Stimulated activated CD8-positive, alpha-beta memory T cell treated with anti-CD3 and anti-CD28 coated beads, Interleukin-2, amount 100 ng/mL, for 48 hours (primary cell): ENCODE results near the gene DR1.
"Not testable (repeated sequence)": the region's sequence is repeated elsewhere in the genome, so short reads cannot be mapped to it uniquely, and the experiment has no call there.

Experiments
- DNase-seq, 2 donors: peaks; one replicate each; pipeline ENCODE4 v3.0.0-alpha.2; 2020; ENCODE audit warnings: low read depth in 2 of 2

DR1 gene

GRCh38 chr1:93340090-93340489, 5.6 kb upstream of the DR1 start:
- DNase-seq: no peak

GRCh38 chr1:93344484-93344883, 1.2 kb upstream of the DR1 start:
- DNase-seq: no peak

- DNase-seq: no peak
Measured at GRCh38 chr1:93344886-93345632, 648 bp upstream of the DR1 start.

- DNase-seq: peak in 1 of 2 donors; percentile 10
Measured at GRCh38 chr1:93346421-93346993, 800 bp downstream of the DR1 start.

GRCh38 chr1:93347334-93347899, 1.7 kb downstream of the DR1 start:
- DNase-seq: no peak

GRCh38 chr1:93348104-93348728, 2.5 kb downstream of the DR1 start:
- DNase-seq: no peak

GRCh38 chr1:93349231-93350135, 3.8 kb downstream of the DR1 start:
- no peak for DNase-seq

- DNase-seq: no peak
Measured at GRCh38 chr1:93350322-93350721, 4.6 kb downstream of the DR1 start.

- DNase-seq: no peak
Measured at GRCh38 chr1:93350875-93351274, 5.2 kb downstream of the DR1 start.

- not testable (repeated sequence) for DNase-seq
Measured at GRCh38 chr1:93351346-93351745, 5.6 kb downstream of the DR1 start.

- DNase-seq: no peak
Measured at GRCh38 chr1:93352376-93352775, 6.7 kb downstream of the DR1 start.

GRCh38 chr1:93353286-93353685, 7.6 kb downstream of the DR1 start:
- no peak for DNase-seq

- DNase-seq: no peak
Measured at GRCh38 chr1:93354749-93355148, 9.0 kb downstream of the DR1 start.

GRCh38 chr1:93357242-93357641, 11.5 kb downstream of the DR1 start:
- DNase-seq: no peak

- DNase-seq: no peak
Measured at GRCh38 chr1:93358293-93358692, 12.6 kb downstream of the DR1 start.

GRCh38 chr1:93360111-93360510, 14.4 kb downstream of the DR1 start:
- no peak for DNase-seq

- no peak for DNase-seq
Measured at GRCh38 chr1:93362237-93362636, 16.5 kb downstream of the DR1 start.

- no peak for DNase-seq
Measured at GRCh38 chr1:93365813-93366212, 20.1 kb downstream of the DR1 start.

- DNase-seq: no peak
Measured at GRCh38 chr1:93369734-93370133, 24.0 kb downstream of the DR1 start.

GRCh38 chr1:93374334-93375106, 28.8 kb downstream of the DR1 start:
- DNase-seq: no peak

- DNase-seq: no peak
Measured at GRCh38 chr1:93384656-93385055, 38.9 kb downstream of the DR1 start.
